Measurements from ENCODE around the gene TNFRSF12A. TPM values are rescaled to one million over a fixed set of nuclear protein-coding genes. Genes with fewer than 3 reads are reported as not detected.
A peak's percentile ranks its signal among the peaks of the same experiment; 100 is the strongest.

TNFRSF12A gene
- total RNA-seq, 1 experiment from 2014 or later = 147 TPM

- no peaks in the 10 kb centered on the region; the same call in 1 of the 2 replicates for H3K79me2 ChIP-seq (ENCODE audit: insufficient read depth, low read length)
- no peak overlapping the region for H4K8ac ChIP-seq (replicated peaks; ENCODE audit: insufficient read length, low read depth, low read length)
- no peak overlapping the region for H2BK20ac ChIP-seq (ENCODE audit: low read depth, low read length, poor library complexity, severe bottlenecking)
- Mint-ChIP-seq H3K4me3 (no peak overlapping the region), H3K4me1 (peaks cover 15 to 16% of the 10 kb centered on the region in 2 experiments), H3K27me3 (ENCODE audit: low read depth) (no peaks in the 10 kb centered on the region; the same call in none of the 2 replicates), H3K27ac (no peak overlapping the region), H3K9me3 (no peaks in the 10 kb centered on the region), H3K36me3 (ENCODE audit: insufficient read depth in 1 of 3, low read depth in 3 of 3) (peaks cover 11 to 47% (median 41%) of the 10 kb centered on the region in 3 experiments; a peak in 6 of 7 replicates)
- H3K23me2 ChIP-seq (ENCODE audit: insufficient read length, low read depth, low read length, poor library complexity, severe bottlenecking) = peaks cover 6% of the 10 kb centered on the region
- H2AFZ ChIP-seq (ENCODE audit: low read length) = no peak overlapping the region
- no peak overlapping the region for H3K18ac ChIP-seq (ENCODE audit: insufficient read length, low read depth, low read length)
- no peak overlapping the region for H3K27ac ChIP-seq (ENCODE audit: insufficient read length, low read depth, low read length)
- H2BK12ac ChIP-seq (ENCODE audit: insufficient read length, low read depth, low read length) = no peak overlapping the region
- H3K4me1 ChIP-seq (ENCODE audit: insufficient read depth, low read length) = no peaks in the 10 kb centered on the region
- H3K4me2 ChIP-seq (ENCODE audit: insufficient read depth, insufficient read length, low read length) = no peak overlapping the region
- TF ChIP-seq, protein P1, sequence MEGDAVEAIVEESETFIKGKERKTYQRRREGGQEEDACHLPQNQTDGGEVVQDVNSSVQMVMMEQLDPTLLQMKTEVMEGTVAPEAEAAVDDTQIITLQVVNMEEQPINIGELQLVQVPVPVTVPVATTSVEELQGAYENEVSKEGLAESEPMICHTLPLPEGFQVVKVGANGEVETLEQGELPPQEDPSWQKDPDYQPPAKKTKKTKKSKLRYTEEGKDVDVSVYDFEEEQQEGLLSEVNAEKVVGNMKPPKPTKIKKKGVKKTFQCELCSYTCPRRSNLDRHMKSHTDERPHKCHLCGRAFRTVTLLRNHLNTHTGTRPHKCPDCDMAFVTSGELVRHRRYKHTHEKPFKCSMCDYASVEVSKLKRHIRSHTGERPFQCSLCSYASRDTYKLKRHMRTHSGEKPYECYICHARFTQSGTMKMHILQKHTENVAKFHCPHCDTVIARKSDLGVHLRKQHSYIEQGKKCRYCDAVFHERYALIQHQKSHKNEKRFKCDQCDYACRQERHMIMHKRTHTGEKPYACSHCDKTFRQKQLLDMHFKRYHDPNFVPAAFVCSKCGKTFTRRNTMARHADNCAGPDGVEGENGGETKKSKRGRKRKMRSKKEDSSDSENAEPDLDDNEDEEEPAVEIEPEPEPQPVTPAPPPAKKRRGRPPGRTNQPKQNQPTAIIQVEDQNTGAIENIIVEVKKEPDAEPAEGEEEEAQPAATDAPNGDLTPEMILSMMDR (conservative IDR thresholded peaks at IDR 0.05) = 0 out of 3 replicates have a peak, but pooled peaks have one; percentile 11
- no peak overlapping the region for H2BK5ac ChIP-seq (ENCODE audit: insufficient read length, low read length)
- H3K79me1 ChIP-seq (ENCODE audit: insufficient read depth, low read depth, low read length, poor library complexity, severe bottlenecking) = no peaks in the 10 kb centered on the region
- no peak overlapping the region for H2BK120ac ChIP-seq (ENCODE audit: low read depth, low read length, poor library complexity, severe bottlenecking)
- H3K14ac ChIP-seq (ENCODE audit: insufficient read depth, low read length) = no peak overlapping the region
- H2BK15ac ChIP-seq (ENCODE audit: low read depth, low read length) = no peak overlapping the region
- no peak overlapping the region for H3T11ph ChIP-seq (ENCODE audit: low read length)
- H3K9me3 ChIP-seq (ENCODE audit: control insufficient read depth, low read depth, low read length) = no peaks in the 10 kb centered on the region
- no peak overlapping the region for H3K56ac ChIP-seq (ENCODE audit: insufficient read length, low read depth, low read length)
- no peak for DNase-seq
- no peak overlapping the region for H3K23ac ChIP-seq (ENCODE audit: insufficient read length, low read depth, low read length)
- H3K4ac ChIP-seq (ENCODE audit: low read depth, low read length) = no peak overlapping the region
- no peak overlapping the region for H4K5ac ChIP-seq (ENCODE audit: insufficient read length, low read depth, low read length)
- H2AK5ac ChIP-seq (ENCODE audit: insufficient read length, low read length) = no peak overlapping the region
- peaks cover 3% of the 10 kb centered on the region for H4K20me1 ChIP-seq (ENCODE audit: control insufficient read depth, insufficient read depth, insufficient read length)
- H3K27me3 ChIP-seq (ENCODE audit: insufficient read depth, low read length) = no peaks in the 10 kb centered on the region
- H4K91ac ChIP-seq (ENCODE audit: insufficient read length, low read depth, low read length) = no peak overlapping the region
- no peak overlapping the region for H3K9ac ChIP-seq (ENCODE audit: extremely low read depth, insufficient read length, low read length)
- WGBS (ENCODE audit: extremely low coverage, insufficient read length, low lambda C conversion rate) = no CpG with 5 or more reads among the region's 28 CpGs
Measured at GRCh38 chr16:2975161-2975795, 44.9 kb upstream of the TNFRSF12A start.

Data from H9 (cell line).